GM15510 (cell line): ENCODE data around the gene LCN2.

ENCODE experiments used
- POLR2A ChIP-seq: IDR thresholded peaks from 3 replicates; pipeline ENCODE4 v1.6.1; 2011; ENCODE audit warnings: borderline replicate concordance; ENCODE audit not compliant: insufficient read length; ENCODE audit errors: extremely low read depth

Gene LCN2

GRCh38 chr9:128190013-128190412, 40.8 kb downstream of the LCN2 start:
- TF ChIP-seq POLR2A: no peak

DNA sequence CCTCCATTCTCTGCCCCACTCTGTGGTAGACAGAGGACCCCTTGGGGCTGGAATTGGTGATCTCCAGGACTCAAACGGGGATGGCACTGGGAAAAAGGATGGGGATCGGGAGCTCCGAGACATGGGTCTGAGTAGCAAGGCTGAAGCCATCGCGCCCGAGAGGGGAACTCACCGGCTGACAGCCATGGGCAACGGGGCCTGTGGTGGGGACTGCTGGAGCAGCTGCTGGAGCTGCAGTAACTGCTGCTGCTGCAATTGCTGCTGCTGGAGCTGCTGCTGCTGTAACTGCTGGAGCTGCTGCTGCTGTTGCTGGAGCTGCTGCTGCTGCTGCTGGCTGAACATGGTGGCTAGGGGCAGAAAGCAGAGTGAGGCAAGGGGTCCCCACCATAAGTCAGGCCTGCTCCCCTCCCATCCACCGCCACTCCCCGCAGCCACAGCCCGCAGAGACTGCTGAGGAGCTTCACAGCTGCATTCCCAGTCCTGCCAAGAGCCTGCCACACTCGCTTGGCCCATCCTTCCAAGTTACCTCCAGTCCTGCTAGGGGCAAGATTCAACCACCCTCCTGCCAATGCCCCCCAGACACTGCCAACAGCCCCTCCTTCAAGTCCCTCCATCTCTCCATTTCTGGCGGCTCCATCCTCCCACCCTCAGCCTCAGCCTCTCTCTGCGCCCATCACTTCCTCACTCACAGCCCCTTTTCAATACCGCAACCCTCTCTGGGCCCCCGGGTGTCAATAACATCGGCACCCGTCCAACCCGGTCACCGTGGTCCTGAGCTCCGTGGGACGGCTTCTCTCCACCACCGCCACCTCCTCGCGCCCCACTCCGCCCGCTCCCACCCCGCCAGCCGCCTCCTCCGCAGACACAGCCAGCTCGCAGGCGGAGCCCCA, 41.5 kb downstream of the LCN2 start:
- TF ChIP-seq POLR2A: no peak

DNA sequence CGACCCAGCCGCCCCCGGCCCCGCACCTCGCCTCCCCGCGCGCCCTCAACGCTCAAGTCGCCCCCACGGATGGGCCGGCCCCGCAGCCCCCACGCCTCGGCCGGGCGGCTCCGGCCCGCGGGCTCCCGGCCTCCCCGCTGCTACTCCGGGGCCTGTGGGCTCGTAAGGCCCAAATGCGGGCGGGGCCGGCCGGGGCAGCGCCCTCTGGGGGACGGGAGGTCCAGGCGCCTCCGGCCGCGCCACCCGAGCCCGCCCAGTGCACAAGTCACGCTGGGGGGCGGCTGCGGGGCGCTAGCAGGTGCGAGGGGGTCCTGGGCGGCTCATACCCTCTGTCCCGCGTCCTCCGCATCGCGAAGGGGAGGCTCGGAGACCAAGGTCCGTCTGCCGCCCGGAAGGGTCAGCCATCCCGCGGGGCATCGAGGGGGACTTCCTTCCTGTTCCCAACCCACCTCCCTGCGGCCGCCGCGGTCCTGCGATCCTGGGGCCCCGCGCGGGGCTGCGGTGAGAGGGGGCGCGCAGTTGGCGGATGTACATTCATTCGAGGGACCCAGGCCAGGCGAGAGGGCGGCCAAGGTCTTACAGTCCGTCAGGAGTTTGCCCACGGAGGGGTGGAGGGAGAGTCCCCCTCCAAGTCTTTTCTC, 42.3 kb downstream of the LCN2 start, which contains the start of gene CIZ1:
TSS of gene CIZ1 (minus strand) at position 167 of the 641 bp plus-strand sequence. CDS start 715 bp downstream, outside the sequence.
- TF ChIP-seq POLR2A: peak; percentile 80

- no peak for TF ChIP-seq POLR2A
Observed at GRCh38 chr9:128192601-128193371, 43.5 kb downstream of the LCN2 start.

DNA sequence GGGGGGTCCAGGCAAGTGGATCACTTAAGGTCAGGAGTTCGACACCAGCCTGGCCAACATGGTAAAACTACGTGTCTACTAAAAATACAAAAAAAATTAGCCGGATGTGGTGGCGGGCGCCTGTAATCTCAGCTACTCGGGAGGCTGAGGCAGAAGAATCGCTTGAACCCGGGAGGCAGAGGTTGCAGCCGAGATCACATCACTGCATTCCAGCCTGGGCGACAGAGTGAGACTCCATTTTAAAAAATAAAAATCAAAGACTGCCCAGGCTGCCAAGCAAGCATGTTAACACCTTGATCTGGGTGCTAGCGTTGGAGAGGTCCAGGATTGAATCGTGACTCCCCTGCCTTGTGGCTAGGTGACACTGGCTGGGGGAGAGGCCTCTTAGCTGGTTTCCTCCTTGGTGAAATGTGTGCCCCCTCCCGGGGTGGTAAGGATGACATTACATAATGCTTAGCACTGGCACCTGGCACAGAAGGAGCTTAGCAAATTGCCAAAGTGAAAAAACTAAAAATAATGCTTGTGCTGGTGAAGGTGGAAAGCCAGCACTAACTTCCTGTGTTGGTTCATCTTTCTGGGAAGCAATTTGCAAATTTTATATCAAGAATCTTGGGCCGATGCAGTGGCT, 44.3 kb downstream of the LCN2 start:
- TF ChIP-seq POLR2A: no peak

- no peak for TF ChIP-seq POLR2A
Observed at GRCh38 chr9:128201441-128202369, 52.5 kb downstream of the LCN2 start.

DNA sequence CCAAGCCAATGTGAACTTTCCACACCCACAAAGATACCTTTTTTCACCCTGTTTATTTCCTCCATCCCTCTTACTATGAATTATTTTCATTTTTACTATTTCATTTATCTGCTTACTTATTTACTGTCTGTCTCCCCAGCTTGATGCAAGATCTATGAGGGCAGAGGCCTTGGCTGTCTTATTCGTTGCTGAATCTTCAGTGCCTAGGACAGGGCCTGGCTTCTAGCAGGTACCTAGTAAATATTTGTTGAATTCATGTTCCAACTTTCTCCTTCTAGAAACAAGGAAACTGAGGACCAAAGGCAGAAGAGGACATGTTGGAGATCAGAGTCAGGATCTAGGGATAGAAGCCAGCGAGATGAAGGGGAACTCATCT, 53.4 kb downstream of the LCN2 start:
- no peak for TF ChIP-seq POLR2A
